Ascending aorta (tissue), 2 donors: Measurements from ENCODE around the gene DCAF11. TPM values are rescaled to one million over a fixed set of nuclear protein-coding genes. Genes with fewer than 3 reads are reported as not detected.

ENCODE experiments used
- DNase-seq, 2 donors: peaks; one replicate each; pipeline ENCODE4 v3.0.0-alpha.2; 2019; ENCODE audit warnings: low spot score in 2 of 2
- H3K27ac ChIP-seq, 2 donors: fragments of 200-600 bp; sonication (generic); one replicate each; pipeline ENCODE4 v1.5.1; 2016 to 2017; ENCODE audit warnings: mild to moderate bottlenecking in 1 of 2
- H3K27me3 ChIP-seq: fragments of 200-600 bp; sonication (generic); one replicate; pipeline ENCODE4 v1.5.1; 2017
- H3K36me3 ChIP-seq, 2 donors: fragments of 200-600 bp; sonication (generic); one replicate each; pipeline ENCODE4 v1.5.1; 2016
- H3K4me1 ChIP-seq, 2 donors: fragments of 200-600 bp; sonication (generic); one replicate each; pipeline ENCODE4 v1.5.1; 2016 to 2017; ENCODE audit warnings: mild to moderate bottlenecking in 1 of 2
- H3K4me3 ChIP-seq, 2 donors: fragments of 200-600 bp; sonication (generic); one replicate each; pipeline ENCODE4 v1.5.1; 2016 to 2017; ENCODE audit warnings: mild to moderate bottlenecking in 1 of 2
- H3K9me3 ChIP-seq, 2 donors: fragments of 200-600 bp; sonication (generic); one replicate each; pipeline ENCODE4 v1.5.1; 2016
- CTCF ChIP-seq, 3 experiments: fragments of 200-600 bp in 2 of 3; fragments of 450-650 bp in 1 of 3; sonication (generic) in 2 of 3; IDR thresholded peaks; one replicate each; pipeline ENCODE4 v1.5.1; 2016 to 2019; ENCODE audit warnings: antibody characterized with exemption in 3 of 3, mild to moderate bottlenecking in 1 of 3, moderate library complexity in 1 of 3
- intact Hi-C: fragments of 100-400 bp; cut with DNase I; formaldehyde crosslinking; loops from one replicate; pipeline ENCODE4 v1.15.1; 2023
- total RNA-seq: library from RNA; depleted of rRNA; stranded (reverse); fragments of >200 nt; gene quantifications from one replicate; pipeline ENCODE4 v1.1.0, GENCODE V29; 2016

DCAF11 gene
- total RNA-seq, 1 donor from 2014 or later = 52.3 TPM

GRCh38 chr14:24068711-24069410, 45.7 kb upstream of the DCAF11 start:
- no peaks in the 10 kb centered on the region for H3K36me3 ChIP-seq
- no peak overlapping the region for H3K4me3 ChIP-seq
- DNase-seq = no peak
- peaks cover 3 to 15% of the 10 kb centered on the region in 2 donors for H3K4me1 ChIP-seq
- TF ChIP-seq CTCF (IDR thresholded peaks at IDR 0.05) = no peak
- no peaks in the 10 kb centered on the region for H3K27me3 ChIP-seq
- H3K9me3 ChIP-seq = no peaks in the 10 kb centered on the region
- H3K27ac ChIP-seq = no peak overlapping the region
- intact Hi-C loops = no loop called here

GRCh38 chr14:24069411-24069735, 45.2 kb upstream of the DCAF11 start:
- no peaks in the 10 kb centered on the region for H3K9me3 ChIP-seq
- H3K4me3 ChIP-seq = no peak overlapping the region
- intact Hi-C loops = no loop called here
- TF ChIP-seq CTCF (IDR thresholded peaks at IDR 0.05) = no peak
- H3K36me3 ChIP-seq = no peaks in the 10 kb centered on the region
- no peak for DNase-seq
- peaks cover 3 to 15% of the 10 kb centered on the region in 2 donors for H3K4me1 ChIP-seq
- no peaks in the 10 kb centered on the region for H3K27me3 ChIP-seq
- H3K27ac ChIP-seq = no peak overlapping the region

- H3K9me3 ChIP-seq = no peaks in the 10 kb centered on the region
- no peak overlapping the region for H3K27ac ChIP-seq
- TF ChIP-seq CTCF (IDR thresholded peaks at IDR 0.05) = no peak
- no peak for DNase-seq
- H3K36me3 ChIP-seq = no peaks in the 10 kb centered on the region
- no peaks in the 10 kb centered on the region for H3K27me3 ChIP-seq
- H3K4me1 ChIP-seq = peaks cover 3 to 15% of the 10 kb centered on the region in 2 donors
- H3K4me3 ChIP-seq = no peak overlapping the region
- intact Hi-C loops = no loop called here
Observed at GRCh38 chr14:24070285-24071143, 44.1 kb upstream of the DCAF11 start.

GRCh38 chr14:24071144-24071697, 43.4 kb upstream of the DCAF11 start, which contains the start of gene CPNE6:
Gene CPNE6 (plus strand): TSS chr14:24071562. CDS start chr14:24072937, 1,375 bp downstream.
- Histone ChIP-seq H3K9me3 (no peaks in the 10 kb centered on the region), H3K27ac (no peak within 1 kb of the TSS), H3K4me1 (peaks cover 3 to 15% of the 10 kb centered on the region in 2 donors), H3K36me3 (no peaks in the 10 kb centered on the region), H3K27me3 (no peaks in the 10 kb centered on the region), H3K4me3 (peak within 1 kb of the TSS in 1 of 2 donors; percentile 36)
- no peak for DNase-seq
- no peak for TF ChIP-seq CTCF (IDR thresholded peaks at IDR 0.05)
- intact Hi-C loops = no loop called here

DNA sequence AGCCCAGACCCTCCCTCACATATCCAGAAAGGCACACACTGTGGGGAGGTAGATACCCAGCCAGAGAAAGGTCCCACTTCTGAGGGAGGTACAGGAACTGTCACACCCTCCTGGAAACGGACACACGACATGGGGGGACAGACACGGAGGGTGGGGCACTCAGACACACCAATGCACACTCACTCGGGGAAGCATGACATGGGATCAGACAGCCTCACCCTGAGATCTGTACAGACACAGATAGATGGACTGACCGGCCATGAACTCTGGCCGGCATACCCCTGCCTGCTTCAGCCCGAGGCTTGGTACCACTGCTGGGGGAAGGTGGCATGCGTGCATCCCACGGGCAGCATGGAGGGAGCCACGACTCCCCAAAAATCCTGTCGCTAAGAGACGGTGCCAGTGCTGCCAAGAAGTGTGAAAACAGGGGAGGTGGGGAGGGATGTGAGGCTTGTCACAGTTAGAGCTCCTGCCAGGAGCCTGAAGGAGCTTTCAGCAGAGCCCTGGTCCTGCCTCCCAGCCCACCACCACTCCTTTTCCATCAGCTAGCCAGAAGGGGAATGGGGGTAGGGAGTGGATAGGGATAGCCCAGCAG, 42.6 kb upstream of the DCAF11 start:
- TF ChIP-seq CTCF (IDR thresholded peaks at IDR 0.05) = no peak
- Histone ChIP-seq H3K4me1 (peaks cover 3 to 15% of the 10 kb centered on the region in 2 donors), H3K27ac (no peak overlapping the region), H3K9me3 (no peaks in the 10 kb centered on the region), H3K36me3 (no peaks in the 10 kb centered on the region), H3K4me3 (peak overlapping the region in 1 of 2 donors; percentile 36), H3K27me3 (no peaks in the 10 kb centered on the region)
- intact Hi-C loops = no loop called here
- DNase-seq = no peak
